Measurements from ENCODE around the gene CCDC138.

The CCDC138 gene

GRCh38 chr2:108847000-108847399 is 60.4 kb downstream of the CCDC138 start:
- H3K4me3 ChIP-seq (replicated peaks; ENCODE audit: low read depth, low read length), result no peak overlapping the region
- TF ChIP-seq CTCF (IDR thresholded peaks at IDR 0.05; ENCODE audit: low read depth, low read length, missing control alignments), result no peak
- no peak for DNase-seq (ENCODE audit: extremely low read depth, low read depth)

GRCh38 chr2:108852375-108852774 is 65.8 kb downstream of the CCDC138 start:
- DNase-seq (ENCODE audit: extremely low read depth, low read depth), result no peak
- no peak for TF ChIP-seq CTCF (IDR thresholded peaks at IDR 0.05; ENCODE audit: low read depth, low read length, missing control alignments)
- H3K4me3 ChIP-seq (replicated peaks; ENCODE audit: low read depth, low read length), result no peak overlapping the region

GRCh38 chr2:108853421-108853820 is 66.8 kb downstream of the CCDC138 start:
- no peak overlapping the region for H3K4me3 ChIP-seq (replicated peaks; ENCODE audit: low read depth, low read length)
- no peak for TF ChIP-seq CTCF (IDR thresholded peaks at IDR 0.05; ENCODE audit: low read depth, low read length, missing control alignments)
- DNase-seq (ENCODE audit: extremely low read depth, low read depth), result no peak

GRCh38 chr2:108854484-108854883 is 67.9 kb downstream of the CCDC138 start:
- DNase-seq (ENCODE audit: extremely low read depth, low read depth), result no peak
- H3K4me3 ChIP-seq (replicated peaks; ENCODE audit: low read depth, low read length), result no peak overlapping the region
- no peak for TF ChIP-seq CTCF (IDR thresholded peaks at IDR 0.05; ENCODE audit: low read depth, low read length, missing control alignments)

GRCh38 chr2:108855194-108855593 is 68.6 kb downstream of the CCDC138 start:
- no peak for DNase-seq (ENCODE audit: extremely low read depth, low read depth)
- no peak for TF ChIP-seq CTCF (IDR thresholded peaks at IDR 0.05; ENCODE audit: low read depth, low read length, missing control alignments)
- no peak overlapping the region for H3K4me3 ChIP-seq (replicated peaks; ENCODE audit: low read depth, low read length)

- no peak overlapping the region for H3K4me3 ChIP-seq (replicated peaks; ENCODE audit: low read depth, low read length)
- TF ChIP-seq CTCF (IDR thresholded peaks at IDR 0.05; ENCODE audit: low read depth, low read length, missing control alignments), result no peak
- DNase-seq (ENCODE audit: extremely low read depth, low read depth), result no peak
Measured at GRCh38 chr2:108858894-108859293, 72.3 kb downstream of the CCDC138 start.

- TF ChIP-seq CTCF (IDR thresholded peaks at IDR 0.05; ENCODE audit: low read depth, low read length, missing control alignments), result no peak
- H3K4me3 ChIP-seq (replicated peaks; ENCODE audit: low read depth, low read length), result no peak overlapping the region
- no peak for DNase-seq (ENCODE audit: extremely low read depth, low read depth)
Measured at GRCh38 chr2:108866041-108866440, 79.5 kb downstream of the CCDC138 start.
